ENCODE data around the gene SORCS2. TPM values are rescaled to one million over a fixed set of nuclear protein-coding genes. Genes with fewer than 3 reads are reported as not detected.

The SORCS2 gene
- total RNA-seq, 4 donors from 2014 or later: 0.07 to 1.2 (median 0.11) TPM

GRCh38 chr4:7565483-7565882 is 373.1 kb downstream of the SORCS2 start:
- intact Hi-C loops (cut with DNase I; ENCODE audit: low total_unique reads): no loop called here
- in situ Hi-C loops (cut with MboI; ENCODE audit: low sequenced_read_pairs in 4 of 4): no loop called here

GRCh38 chr4:7569810-7570783 is 377.8 kb downstream of the SORCS2 start:
- no peak overlapping the region for H3K4me3 ChIP-seq
- ATAC-seq (no peak), DNase-seq (no peak)
- in situ Hi-C loops (cut with MboI; ENCODE audit: low sequenced_read_pairs in 4 of 4): no loop called here
- H3K27me3 ChIP-seq: no peaks in the 10 kb centered on the region
- TF ChIP-seq CTCF (IDR thresholded peaks at IDR 0.05 in 4 of 5, conservative IDR thresholded peaks at IDR 0.05 in 1 of 5): no peak
- TF ChIP-seq POLR2A (IDR thresholded peaks at IDR 0.05): no peak
- H3K36me3 ChIP-seq: no peaks in the 10 kb centered on the region
- no peaks in the 10 kb centered on the region for H3K9me3 ChIP-seq
- intact Hi-C loops (cut with DNase I; ENCODE audit: low total_unique reads): no loop called here
- no peak overlapping the region for H3K27ac ChIP-seq
- no peaks in the 10 kb centered on the region for H3K4me1 ChIP-seq

More at GRCh38 chr4:7565483-7565882, 373.1 kb downstream of the SORCS2 start:
- DNase-seq: no peak
- TF ChIP-seq POLR2A (IDR thresholded peaks at IDR 0.05): no peak
- TF ChIP-seq CTCF (IDR thresholded peaks at IDR 0.05 in 4 of 5, conservative IDR thresholded peaks at IDR 0.05 in 1 of 5): no peak
- ATAC-seq: no peak
- Histone ChIP-seq H3K4me1 (no peaks in the 10 kb centered on the region), H3K27me3 (no peaks in the 10 kb centered on the region), H3K36me3 (no peaks in the 10 kb centered on the region), H3K9me3 (no peaks in the 10 kb centered on the region), H3K27ac (no peak overlapping the region), H3K4me3 (no peak overlapping the region)

GRCh38 chr4:7571001-7571400 is 378.7 kb downstream of the SORCS2 start:
- Histone ChIP-seq H3K4me3 (no peak overlapping the region), H3K36me3 (no peaks in the 10 kb centered on the region), H3K27me3 (no peaks in the 10 kb centered on the region), H3K4me1 (no peaks in the 10 kb centered on the region), H3K9me3 (peaks cover 0 to 2% (median 1%) of the 10 kb centered on the region in 3 donors), H3K27ac (no peak overlapping the region)
- no peak for DNase-seq
- in situ Hi-C loops (cut with MboI; ENCODE audit: low sequenced_read_pairs in 4 of 4) (no loop called here), intact Hi-C loops (cut with DNase I; ENCODE audit: low total_unique reads) (no loop called here)
- no peak for ATAC-seq
- no peak for TF ChIP-seq POLR2A (IDR thresholded peaks at IDR 0.05)
- TF ChIP-seq CTCF (IDR thresholded peaks at IDR 0.05 in 4 of 5, conservative IDR thresholded peaks at IDR 0.05 in 1 of 5): no peak

GRCh38 chr4:7571701-7572100 is 379.4 kb downstream of the SORCS2 start:
- TF ChIP-seq CTCF (IDR thresholded peaks at IDR 0.05 in 4 of 5, conservative IDR thresholded peaks at IDR 0.05 in 1 of 5) (no peak), POLR2A (IDR thresholded peaks at IDR 0.05) (no peak)
- Histone ChIP-seq H3K27me3 (no peaks in the 10 kb centered on the region), H3K4me1 (no peaks in the 10 kb centered on the region), H3K27ac (no peak overlapping the region), H3K9me3 (peaks cover 0 to 9% (median 8%) of the 10 kb centered on the region in 3 donors), H3K36me3 (no peaks in the 10 kb centered on the region), H3K4me3 (no peak overlapping the region)
- DNase-seq (no peak), ATAC-seq (no peak)
- in situ Hi-C loops (cut with MboI; ENCODE audit: low sequenced_read_pairs in 4 of 4) (no loop called here), intact Hi-C loops (cut with DNase I; ENCODE audit: low total_unique reads) (no loop called here)

All from gastrocnemius medialis (tissue), 4 donors.